Lower leg skin (tissue), 4 donors: Measurements from ENCODE around the gene TNFRSF17. TPM values are rescaled to one million over a fixed set of nuclear protein-coding genes. Genes with fewer than 3 reads are reported as not detected.

Experiments used
- DNase-seq, 2 donors: peaks; one replicate each; pipeline ENCODE4 v3.0.0-alpha.2; 2019; ENCODE audit warnings: low spot score in 2 of 2
- H3K4me3 ChIP-seq: fragments of 200-600 bp; sonication (generic); 2 replicates; pipeline ENCODE4 v1.5.1; 2017; ENCODE audit warnings: mild to moderate bottlenecking, low read depth; ENCODE audit not compliant: poor library complexity, severe bottlenecking
- CTCF ChIP-seq, 3 donors: fragments of 450-650 bp; IDR thresholded peaks; one replicate each; pipeline ENCODE4 v1.5.1; 2016; ENCODE audit warnings: antibody characterized with exemption in 3 of 3, mild to moderate bottlenecking in 3 of 3, moderate library complexity in 2 of 3
- POLR2A ChIP-seq, 2 donors: fragments of 450-650 bp; IDR thresholded peaks; one replicate each; pipeline ENCODE4 v1.6.1; 2016 to 2017; ENCODE audit warnings: antibody characterized with exemption in 2 of 2, mild to moderate bottlenecking in 1 of 2, moderate library complexity in 1 of 2
- WGBS, 2 donors: methylation state at CpG; one replicate each; pipeline ENCODE4 v1.1.5; 2018; 5-methylcytosine and 5-hydroxymethylcytosine counted together
- intact Hi-C: fragments of 100-400 bp; cut with DNase I; formaldehyde crosslinking; loops from one replicate; pipeline ENCODE4 v1.15.0; 2023; ENCODE audit warnings: low total_unique reads
- total RNA-seq, 4 donors: library from RNA; depleted of rRNA; stranded (reverse); fragments of >200 nt; gene quantifications; one replicate each; pipeline ENCODE4 v1.1.0, GENCODE V29; 2016

Gene TNFRSF17
- total RNA-seq, 4 donors from 2014 or later, result not detected

- DNase-seq, result no peak
- intact Hi-C loops, result no loop called here
- 58 to 63% methylated on average over 2 of the region's 2 CpGs for WGBS, 2 donors
- H3K4me3 ChIP-seq, result no peak overlapping the region
- no peak for TF ChIP-seq CTCF (IDR thresholded peaks at IDR 0.05)
- no peak for TF ChIP-seq POLR2A (IDR thresholded peaks at IDR 0.05)
Measured at GRCh38 chr16:11978080-11978479, 13.1 kb downstream of the TNFRSF17 start.

GRCh38 chr16:11979013-11979672 lies 14.1 kb downstream of the TNFRSF17 start:
- 81 to 88% methylated on average over 9 of the region's 9 CpGs for WGBS, 2 donors
- no peak for TF ChIP-seq CTCF (IDR thresholded peaks at IDR 0.05)
- TF ChIP-seq POLR2A (IDR thresholded peaks at IDR 0.05), result no peak
- DNase-seq, result no peak
- H3K4me3 ChIP-seq, result no peak overlapping the region
- intact Hi-C loops, result no loop called here

GRCh38 chr16:11980136-11980844 lies 15.3 kb downstream of the TNFRSF17 start:
- TF ChIP-seq POLR2A (IDR thresholded peaks at IDR 0.05) (no peak), CTCF (IDR thresholded peaks at IDR 0.05) (no peak)
- 76 to 82% methylated on average over 5 of the region's 5 CpGs for WGBS, 2 donors

GRCh38 chr16:11985250-11985649 lies 20.2 kb downstream of the TNFRSF17 start:
- no peak overlapping the region for H3K4me3 ChIP-seq
- TF ChIP-seq POLR2A (IDR thresholded peaks at IDR 0.05), result no peak
- TF ChIP-seq CTCF (IDR thresholded peaks at IDR 0.05), result no peak
- DNase-seq, result no peak
- intact Hi-C loops, result no loop called here
- WGBS, 2 donors, result 57 to 77% methylated on average over 4 to 5 of the region's 5 CpGs

More at GRCh38 chr16:11980136-11980844, 15.3 kb downstream of the TNFRSF17 start:
- H3K4me3 ChIP-seq, result no peak overlapping the region
- DNase-seq, result no peak
- intact Hi-C loops, result no loop called here

- DNase-seq, result no peak
- TF ChIP-seq CTCF (IDR thresholded peaks at IDR 0.05), result no peak
- no peak for TF ChIP-seq POLR2A (IDR thresholded peaks at IDR 0.05)
- intact Hi-C loops, result no loop called here
- 87 to 92% methylated on average over 12 of the region's 12 CpGs for WGBS, 2 donors
- H3K4me3 ChIP-seq, result no peak overlapping the region
Measured at GRCh38 chr16:11986521-11987057, 21.6 kb downstream of the TNFRSF17 start.
